OCI-LY7 (cell line): ENCODE measurements around the gene SEC61B. TPM values are rescaled to one million over a fixed set of nuclear protein-coding genes. Genes with fewer than 3 reads are reported as not detected.

Experiments
- BruUV-seq: library from RNA; stranded (reverse); fragments of 400-500 nt; replicated peaks from 2 replicates; lab custom pipeline; 2021; lab: Mats Ljungman, UMichigan
- CTCF ChIA-PET: fragments of 300-600 bp; sonication (Branson Sonifier 250); formaldehyde crosslinking; loops from one replicate; lab custom pipeline; 2022; ENCODE audit warnings: antibody characterized with exemption; ENCODE audit not compliant: unreplicated experiment; lab: Charles Lee
- POLR2A ChIA-PET: fragments of 300-600 bp; sonication (Branson Sonifier 250); formaldehyde crosslinking; loops from one replicate; lab custom pipeline; 2022; ENCODE audit warnings: antibody characterized with exemption; lab: Charles Lee
- DNase-seq: peaks from one replicate; pipeline ENCODE4 v3.0.0-alpha.2; 2015; ENCODE audit warnings: low spot score
- H2AFZ ChIP-seq: fragments of 200-600 bp; sonication (generic), shearing (Covaris generic); 2 replicates; pipeline ENCODE4 v1.6.1; 2014; ENCODE audit warnings: mild to moderate bottlenecking, antibody characterized with exemption, low read length, moderate library complexity
- H3K27ac ChIP-seq: fragments of 200-600 bp; sonication (generic); 2 replicates; pipeline ENCODE4 v1.5.1; 2014; ENCODE audit warnings: mixed run types, low read depth, mild to moderate bottlenecking, moderate library complexity, low read length, inconsistent platforms; ENCODE audit not compliant: poor library complexity, severe bottlenecking
- H3K36me3 ChIP-seq: fragments of 200-600 bp; sonication (generic); 2 replicates; pipeline ENCODE4 v1.6.1; 2014; ENCODE audit warnings: mild to moderate bottlenecking, antibody characterized with exemption, low read length, moderate library complexity, mixed read lengths; ENCODE audit not compliant: insufficient read depth
- H3K4me1 ChIP-seq: fragments of 200-600 bp; sonication (generic); 2 replicates; pipeline ENCODE4 v1.5.1; 2014; ENCODE audit warnings: mild to moderate bottlenecking, low read length; ENCODE audit not compliant: insufficient read depth, poor library complexity, severe bottlenecking
- H3K4me2 ChIP-seq: fragments of 200-600 bp; sonication (generic); 2 replicates; pipeline ENCODE4 v1.6.1; 2014; ENCODE audit warnings: mild to moderate bottlenecking, low read length
- H3K4me3 ChIP-seq: fragments of 200-600 bp; sonication (generic); 2 replicates; pipeline ENCODE4 v1.5.1; 2014; ENCODE audit warnings: mild to moderate bottlenecking, low read depth, low read length; ENCODE audit not compliant: poor library complexity, severe bottlenecking
- H3K79me2 ChIP-seq: fragments of 200-600 bp; sonication (generic); 2 replicates; pipeline ENCODE4 v1.6.1; 2016; ENCODE audit warnings: low read depth, mild to moderate bottlenecking, low read length, moderate library complexity, mixed read lengths; ENCODE audit not compliant: insufficient read depth
- H3K9me2 ChIP-seq: fragments of 200-600 bp; sonication (generic); 2 replicates; pipeline ENCODE4 v1.6.1; 2016; ENCODE audit warnings: mild to moderate bottlenecking, low read length, mixed read lengths; ENCODE audit not compliant: insufficient read depth
- H3K9me3 ChIP-seq: fragments of 200-600 bp; sonication (generic); 2 replicates; pipeline ENCODE4 v1.6.1; 2014; ENCODE audit warnings: mild to moderate bottlenecking, mixed run types, low read length, mixed read lengths
- H4K20me1 ChIP-seq: fragments of 200-600 bp; sonication (generic); 2 replicates; pipeline ENCODE4 v1.6.1; 2014; ENCODE audit warnings: mild to moderate bottlenecking, antibody characterized with exemption, low read length, moderate library complexity, mixed read lengths; ENCODE audit not compliant: insufficient read depth
- CTCF ChIP-seq: fragments of 200-600 bp; sonication (generic); conservative IDR thresholded peaks from 2 replicates; pipeline ENCODE4 v1.5.1; 2014; ENCODE audit warnings: mild to moderate bottlenecking, antibody characterized with exemption, low read length, moderate library complexity, mixed read lengths
- EZH2phosphoT487 ChIP-seq: fragments of 200-600 bp; sonication (generic); IDR thresholded peaks from 2 replicates; pipeline ENCODE4 v1.6.1; 2018; ENCODE audit warnings: low read depth, borderline replicate concordance, mild to moderate bottlenecking, mixed run types, antibody characterized with exemption, low read length, moderate library complexity, mixed read lengths
- intact Hi-C: fragments of 100-400 bp; cut with micrococcal nuclease; formaldehyde crosslinking; loops from one replicate; pipeline ENCODE4 v1.10.0; 2022; ENCODE audit not compliant: unreplicated experiment
- total RNA-seq, 2 experiments: library from RNA; depleted of rRNA in 1 of 2; stranded (reverse); fragments of >200 nt in 1 of 2; shearing (Covaris generic) in 1 of 2; gene quantifications; 2 replicates each; pipeline ENCODE4 v1.2.3, GENCODE V29; 2014 to 2022

SEC61B gene
- total RNA-seq, 2 experiments from 2014 or later = 106 to 279 TPM

- no peak overlapping the region for H2AFZ ChIP-seq
- ChIA-PET POLR2A (interaction anchor here (0.7 to 1.6 kb wide), 2 partner anchors 56 to 58 kb away, joined by 3 to 4 read pairs; no protein-coding TSS in a partner anchor), CTCF (no interaction called here)
- TF ChIP-seq CTCF (no peak), EZH2phosphoT487 (no peak)
- no peaks in the 10 kb centered on the region for H3K9me3 ChIP-seq
- peaks cover 19% of the 10 kb centered on the region for H3K4me1 ChIP-seq
- no peaks in the 10 kb centered on the region for H3K36me3 ChIP-seq
- no peak overlapping the region for H3K27ac ChIP-seq
- H3K9me2 ChIP-seq = no peaks in the 10 kb centered on the region
- no peaks in the 10 kb centered on the region for H3K79me2 ChIP-seq
- no peak overlapping the region for H3K4me2 ChIP-seq
- no peak overlapping the region for H3K4me3 ChIP-seq
- BruUV-seq = no TSS peak
- no peaks in the 10 kb centered on the region for H4K20me1 ChIP-seq
- intact Hi-C loops = loop anchor here (2.0 to 10.0 kb wide), 9 partner anchors 17 to 1405 kb away; partner anchors contain the start of genes ALG2 and SEC61B
- DNase-seq = no peak
Observed at GRCh38 chr9:99189887-99190596, 32.0 kb upstream of the SEC61B start.

- TF ChIP-seq CTCF (no peak), EZH2phosphoT487 (no peak)
- Histone ChIP-seq H3K4me1 (peaks cover 19% of the 10 kb centered on the region), H3K79me2 (no peaks in the 10 kb centered on the region), H3K27ac (no peak overlapping the region), H2AFZ (no peak overlapping the region), H3K9me3 (no peaks in the 10 kb centered on the region), H4K20me1 (no peaks in the 10 kb centered on the region), H3K4me3 (no peak overlapping the region), H3K4me2 (no peak overlapping the region), H3K36me3 (no peaks in the 10 kb centered on the region), H3K9me2 (no peaks in the 10 kb centered on the region)
- ChIA-PET CTCF (no interaction called here), POLR2A (interaction anchor here (0.7 kb wide), 1 partner anchor 49 kb away, joined by 3 read pairs; no protein-coding TSS in a partner anchor)
- no peak for DNase-seq
- no TSS peak for BruUV-seq
- intact Hi-C loops = no loop called here
Observed at GRCh38 chr9:99190597-99191283, 31.3 kb upstream of the SEC61B start.
